ENCODE results near the gene BRF1. TPM values are rescaled to one million over a fixed set of nuclear protein-coding genes. Genes with fewer than 3 reads are reported as not detected.

The BRF1 gene
- total RNA-seq, 1 experiment from 2014 or later, result 41.2 TPM

GRCh38 chr14:105322791-105323556, 22.2 kb upstream of the BRF1 start:
- no peak overlapping the region for H3K27ac ChIP-seq (ENCODE audit: low read depth, low read length)
- TF ChIP-seq, protein P1, sequence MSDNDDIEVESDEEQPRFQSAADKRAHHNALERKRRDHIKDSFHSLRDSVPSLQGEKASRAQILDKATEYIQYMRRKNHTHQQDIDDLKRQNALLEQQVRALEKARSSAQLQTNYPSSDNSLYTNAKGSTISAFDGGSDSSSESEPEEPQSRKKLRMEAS (IDR thresholded peaks at IDR 0.05), result no peak
- TF ChIP-seq SRF (IDR thresholded peaks at IDR 0.05; ENCODE audit: low read depth), result no peak
- no peak for TF ChIP-seq RAD21 (IDR thresholded peaks at IDR 0.05; ENCODE audit: low read depth)
- no peak for TF ChIP-seq EGR1 (IDR thresholded peaks at IDR 0.05; ENCODE audit: low read depth)
- TF ChIP-seq, protein P2, sequence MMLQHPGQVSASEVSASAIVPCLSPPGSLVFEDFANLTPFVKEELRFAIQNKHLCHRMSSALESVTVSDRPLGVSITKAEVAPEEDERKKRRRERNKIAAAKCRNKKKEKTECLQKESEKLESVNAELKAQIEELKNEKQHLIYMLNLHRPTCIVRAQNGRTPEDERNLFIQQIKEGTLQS (IDR thresholded peaks at IDR 0.05), result no peak
- TF ChIP-seq CEBPB (IDR thresholded peaks at IDR 0.05; ENCODE audit: low read depth), result no peak
- TF ChIP-seq ZFX (IDR thresholded peaks at IDR 0.05), result no peak
- TF ChIP-seq ZNF274 (IDR thresholded peaks at IDR 0.05; ENCODE audit: low read depth, low read length), result no peak
- TF ChIP-seq YY1 (IDR thresholded peaks at IDR 0.05; ENCODE audit: extremely low read depth, insufficient replicate concordance, low read depth, low read length), result no peak
- no peak for TF ChIP-seq TCF7L2 (IDR thresholded peaks at IDR 0.05; ENCODE audit: borderline replicate concordance, extremely low read depth, insufficient read depth, insufficient read length)
- no peak for TF ChIP-seq JUND (IDR thresholded peaks at IDR 0.05)
- no peak for TF ChIP-seq ELF1 (IDR thresholded peaks at IDR 0.05; ENCODE audit: borderline replicate concordance, low read depth)
- TF ChIP-seq, protein P3, sequence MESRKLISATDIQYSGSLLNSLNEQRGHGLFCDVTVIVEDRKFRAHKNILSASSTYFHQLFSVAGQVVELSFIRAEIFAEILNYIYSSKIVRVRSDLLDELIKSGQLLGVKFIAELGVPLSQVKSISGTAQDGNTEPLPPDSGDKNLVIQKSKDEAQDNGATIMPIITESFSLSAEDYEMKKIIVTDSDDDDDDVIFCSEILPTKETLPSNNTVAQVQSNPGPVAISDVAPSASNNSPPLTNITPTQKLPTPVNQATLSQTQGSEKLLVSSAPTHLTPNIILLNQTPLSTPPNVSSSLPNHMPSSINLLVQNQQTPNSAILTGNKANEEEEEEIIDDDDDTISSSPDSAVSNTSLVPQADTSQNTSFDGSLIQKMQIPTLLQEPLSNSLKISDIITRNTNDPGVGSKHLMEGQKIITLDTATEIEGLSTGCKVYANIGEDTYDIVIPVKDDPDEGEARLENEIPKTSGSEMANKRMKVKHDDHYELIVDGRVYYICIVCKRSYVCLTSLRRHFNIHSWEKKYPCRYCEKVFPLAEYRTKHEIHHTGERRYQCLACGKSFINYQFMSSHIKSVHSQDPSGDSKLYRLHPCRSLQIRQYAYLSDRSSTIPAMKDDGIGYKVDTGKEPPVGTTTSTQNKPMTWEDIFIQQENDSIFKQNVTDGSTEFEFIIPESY (IDR thresholded peaks at IDR 0.05; ENCODE audit: extremely low read depth, insufficient replicate concordance, low read length), result no peak
- H3K9me2 ChIP-seq (ENCODE audit: insufficient read depth), result no peaks in the 10 kb centered on the region
- DNase-seq (ENCODE audit: low read depth, low spot score) (no peak), ATAC-seq (no peak)
- H3K79me2 ChIP-seq (ENCODE audit: insufficient read depth, low read length), result peaks cover 54% of the 10 kb centered on the region
- no peak overlapping the region for H2AFZ ChIP-seq (ENCODE audit: low read depth, low read length, poor library complexity, severe bottlenecking)
- H3K9me3 ChIP-seq (ENCODE audit: control insufficient read depth in 1 of 2, insufficient read depth in 1 of 2, low read depth in 1 of 2, low read length in 2 of 2), result no peaks in the 10 kb centered on the region
- ChIA-PET CTCF (no interaction called here), POLR2A (no interaction called here), RAD21 (ENCODE audit: low non-redundant PET in 1 of 2, low total read pairs in 2 of 2, uncharacterized antibody in 2 of 2, unreplicated experiment in 2 of 2) (no interaction called here)
- H3K36me3 ChIP-seq (ENCODE audit: control insufficient read depth in 1 of 2, insufficient read depth in 2 of 2, low read length in 2 of 2), result no peaks in the 10 kb centered on the region
- no TSS peak for BruUV-seq (replicated peaks)
- H3K4me1 ChIP-seq (ENCODE audit: control insufficient read depth in 1 of 2, insufficient read depth in 2 of 2, low read length in 2 of 2), result no peaks in the 10 kb centered on the region
- H3K4me2 ChIP-seq (ENCODE audit: low read length), result no peak overlapping the region
- no peak overlapping the region for H3K9ac ChIP-seq (ENCODE audit: low read length)
- no peaks in the 10 kb centered on the region for H3K27me3 ChIP-seq (ENCODE audit: insufficient read depth, low read length)
- no peaks in the 10 kb centered on the region for H4K20me1 ChIP-seq (ENCODE audit: insufficient read depth)
- intact Hi-C loops (cut with micrococcal nuclease), result no loop called here
- H3K4me3 ChIP-seq (replicated peaks in 1 of 2; ENCODE audit: low read depth in 1 of 2, low read length in 2 of 2), result no peak overlapping the region

All from HCT116 (cell line).